Adrenal gland (tissue), 5 donors: Measurements from ENCODE around the gene AUNIP.

ENCODE experiments used
- CTCF ChIP-seq, 6 experiments: fragments of 450-650 bp in 4 of 6; fragments of 200-600 bp in 2 of 6; sonication (generic) in 1 of 6; IDR thresholded peaks; 1 replicate in 5 of 6; 2 replicates in 1 of 6; pipeline versions ENCODE4 v1.5.1 to v1.8.0; 2016 to 2021; ENCODE audit warnings: antibody characterized with exemption in 6 of 6, mild to moderate bottlenecking in 2 of 6, moderate library complexity in 1 of 6
- POLR2A ChIP-seq, 2 donors: fragments of 450-650 bp; IDR thresholded peaks; one replicate each; pipeline ENCODE4 v1.6.1; 2017; ENCODE audit warnings: antibody characterized with exemption in 2 of 2, mild to moderate bottlenecking in 2 of 2, moderate library complexity in 1 of 2
- donor health status: DM: no; HTN: no; CAD: no.

- TF ChIP-seq CTCF (IDR thresholded peaks at IDR 0.05): no peak
- peak; percentile 83 to 84 for TF ChIP-seq POLR2A (IDR thresholded peaks at IDR 0.05)
These were observed 46.7 kb upstream of the AUNIP start, which contains the start of gene STMN1 for GRCh38 chr1:25905680-25906643.
